Measurements from ENCODE around the gene SEPTIN6. TPM values are rescaled to one million over a fixed set of nuclear protein-coding genes. Genes with fewer than 3 reads are reported as not detected.

SEPTIN6 gene
- total RNA-seq, 4 donors from 2014 or later = 9.2 to 18.4 (median 11.8) TPM

GRCh38 chrX:119667111-119667878 lies 25.7 kb downstream of the SEPTIN6 start:
- TF ChIP-seq CTCF (IDR thresholded peaks at IDR 0.05; ENCODE audit: low read depth) = no peak

GRCh38 chrX:119661486-119661885 lies 31.5 kb downstream of the SEPTIN6 start:
- TF ChIP-seq CTCF (IDR thresholded peaks at IDR 0.05; ENCODE audit: low read depth) = no peak

GRCh38 chrX:119659522-119659921 lies 33.4 kb downstream of the SEPTIN6 start:
- TF ChIP-seq CTCF (IDR thresholded peaks at IDR 0.05; ENCODE audit: low read depth) = no peak

GRCh38 chrX:119655125-119655524 lies 37.8 kb downstream of the SEPTIN6 start:
- no peak for TF ChIP-seq CTCF (IDR thresholded peaks at IDR 0.05; ENCODE audit: low read depth)

GRCh38 chrX:119654112-119654531 lies 38.8 kb downstream of the SEPTIN6 start:
- no peak for TF ChIP-seq CTCF (IDR thresholded peaks at IDR 0.05; ENCODE audit: low read depth)

GRCh38 chrX:119648421-119648775 lies 44.6 kb downstream of the SEPTIN6 start:
- no peak for TF ChIP-seq CTCF (IDR thresholded peaks at IDR 0.05; ENCODE audit: low read depth)

GRCh38 chrX:119647552-119648420 lies 45.2 kb downstream of the SEPTIN6 start:
- TF ChIP-seq CTCF (IDR thresholded peaks at IDR 0.05; ENCODE audit: low read depth) = no peak

All from subcutaneous adipose tissue (tissue), 4 donors.